WERI-Rb-1 (cell line): Measurements from ENCODE around the gene VMP1.

Experiments
- DNase-seq: peaks from one replicate; pipeline ENCODE4 v3.0.0-alpha.2; 2020
- H3K27ac ChIP-seq: fragments of 250-450 bp; sonication (Bioruptor Pico); 2 replicates; pipeline ENCODE4 v1.5.1; 2020; ENCODE audit warnings: mild to moderate bottlenecking, moderate library complexity
- H3K27me3 ChIP-seq: fragments of 250-450 bp; sonication (Bioruptor Pico); 2 replicates; pipeline ENCODE4 v1.5.1; 2021; ENCODE audit warnings: mild to moderate bottlenecking, low read depth, moderate library complexity; ENCODE audit not compliant: insufficient read depth, severe bottlenecking
- H3K36me3 ChIP-seq: fragments of 250-450 bp; sonication (Bioruptor Pico); 2 replicates; pipeline ENCODE4 v1.5.1; 2020; ENCODE audit warnings: mild to moderate bottlenecking, moderate library complexity
- H3K4me3 ChIP-seq: 2 replicates; pipeline ENCODE4 v1.5.1; 2011; ENCODE audit warnings: low read depth, mild to moderate bottlenecking, control low read depth, low read length
- H3K9me3 ChIP-seq: fragments of 250-450 bp; sonication (Bioruptor Pico); 2 replicates; pipeline ENCODE4 v1.5.1; 2021; ENCODE audit warnings: mild to moderate bottlenecking, moderate library complexity; ENCODE audit not compliant: severe bottlenecking
- CTCF ChIP-seq: IDR thresholded peaks from 2 replicates; pipeline ENCODE4 v1.5.1; 2011; ENCODE audit warnings: low read depth, mild to moderate bottlenecking, control low read depth, inconsistent platforms, low read length

Gene VMP1

GRCh38 chr17:59858167-59858816 lies 150.8 kb downstream of the VMP1 start:
- TF ChIP-seq CTCF, result no peak
- H3K27ac ChIP-seq, result no peak overlapping the region
- no peaks in the 10 kb centered on the region for H3K27me3 ChIP-seq
- no peak for DNase-seq
- H3K36me3 ChIP-seq, result peaks cover 28% of the 10 kb centered on the region
- no peak overlapping the region for H3K4me3 ChIP-seq
- no peaks in the 10 kb centered on the region for H3K9me3 ChIP-seq

DNA sequence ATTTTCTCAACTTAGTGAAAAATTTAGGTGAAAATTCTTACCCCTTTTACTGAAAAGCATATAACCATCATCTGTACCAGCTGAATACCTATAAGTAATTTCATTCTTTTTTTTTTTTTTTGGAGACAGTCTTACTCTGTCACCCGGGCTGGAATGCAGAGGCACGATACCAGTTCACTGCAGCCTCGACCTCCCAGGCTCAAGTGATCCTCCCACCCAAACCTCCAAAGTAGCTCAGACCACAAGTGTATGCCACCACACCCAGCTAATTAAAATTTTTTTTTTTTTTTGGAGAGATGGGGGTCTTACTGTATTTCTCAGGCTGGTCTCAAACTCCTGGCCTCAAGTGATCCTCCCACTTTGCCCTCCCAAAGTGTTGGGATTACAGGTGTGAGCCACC lies 151.5 kb downstream of the VMP1 start:
- Histone ChIP-seq H3K36me3 (peaks cover 35% of the 10 kb centered on the region), H3K4me3 (no peak overlapping the region), H3K27me3 (no peaks in the 10 kb centered on the region), H3K9me3 (no peaks in the 10 kb centered on the region), H3K27ac (no peak overlapping the region)
- no peak for TF ChIP-seq CTCF
- DNase-seq, result no peak

GRCh38 chr17:59859444-59860025 lies 152.1 kb downstream of the VMP1 start:
- Histone ChIP-seq H3K9me3 (no peaks in the 10 kb centered on the region), H3K4me3 (no peak overlapping the region), H3K27ac (no peak overlapping the region), H3K36me3 (peaks cover 41% of the 10 kb centered on the region), H3K27me3 (no peaks in the 10 kb centered on the region)
- DNase-seq, result no peak
- no peak for TF ChIP-seq CTCF

GRCh38 chr17:59863616-59864015 lies 156.2 kb downstream of the VMP1 start:
- Histone ChIP-seq H3K9me3 (no peaks in the 10 kb centered on the region), H3K36me3 (peaks cover 68% of the 10 kb centered on the region), H3K27ac (no peak overlapping the region), H3K4me3 (no peak overlapping the region), H3K27me3 (no peaks in the 10 kb centered on the region)
- DNase-seq, result no peak
- no peak for TF ChIP-seq CTCF

DNA sequence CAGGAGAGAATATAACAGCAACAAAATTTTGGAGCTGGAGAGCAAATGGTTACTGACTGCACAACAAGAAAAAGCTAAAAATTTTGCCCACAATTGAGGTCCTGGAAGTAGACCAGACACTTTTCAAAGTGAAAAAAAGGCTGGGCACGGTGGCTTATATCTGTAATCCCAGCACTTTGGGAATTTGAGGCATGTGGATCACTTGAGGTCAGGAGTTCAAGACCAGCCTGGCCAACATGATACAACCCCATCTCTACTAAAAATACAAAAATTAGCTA lies 162.4 kb downstream of the VMP1 start:
- no peak overlapping the region for H3K27ac ChIP-seq

More for the DNA sequence above, 162.4 kb downstream of the VMP1 start:
- Histone ChIP-seq H3K9me3 (no peaks in the 10 kb centered on the region), H3K4me3 (no peak overlapping the region), H3K27me3 (no peaks in the 10 kb centered on the region), H3K36me3 (peaks cover 62% of the 10 kb centered on the region)
- no peak for TF ChIP-seq CTCF
- DNase-seq, result no peak
